DND-41 (cell line): ENCODE measurements around the gene F3.

Experiments used
- ATAC-seq: fragments of 200-7000 bp; cut with Tn5 transposase; 3 replicates; pipeline ENCODE4 v1.9.1; 2021; ENCODE audit warnings: low read depth; ENCODE audit not compliant: insufficient read depth
- DNase-seq: peaks from one replicate; pipeline ENCODE4 v3.0.0-alpha.2; 2020
- H2AFZ ChIP-seq: 2 replicates; pipeline ENCODE4 v1.6.0; 2012; ENCODE audit warnings: low read depth, low read length
- H3K27ac ChIP-seq: 2 replicates; pipeline ENCODE4 v1.5.1; 2012; ENCODE audit warnings: low read length, inconsistent platforms
- H3K27me3 ChIP-seq: fragments of 200-600 bp; sonication (generic); 2 replicates; pipeline ENCODE4 v1.6.0; 2012; ENCODE audit warnings: low read length, mild to moderate bottlenecking, inconsistent platforms; ENCODE audit not compliant: insufficient read depth, poor library complexity
- H3K36me3 ChIP-seq: 2 replicates; pipeline ENCODE4 v1.5.1; 2012; ENCODE audit warnings: low read length, inconsistent platforms; ENCODE audit not compliant: insufficient read depth
- H3K4me1 ChIP-seq: 2 replicates; pipeline ENCODE4 v1.5.1; 2012; ENCODE audit warnings: mild to moderate bottlenecking, low read length; ENCODE audit not compliant: insufficient read depth
- H3K4me2 ChIP-seq: 2 replicates; pipeline ENCODE4 v1.6.0; 2012; ENCODE audit warnings: mild to moderate bottlenecking, moderate library complexity, low read length, inconsistent platforms; ENCODE audit not compliant: insufficient read depth
- H3K4me3 ChIP-seq, 2 experiments: fragments of 200-600 bp in 1 of 2; shearing (Covaris generic) in 1 of 2; 2 replicates each; pipeline ENCODE4 v1.5.1; 2012 to 2016; ENCODE audit warnings: inconsistent platforms in 2 of 2, low read length in 2 of 2, mild to moderate bottlenecking in 2 of 2, low read depth in 1 of 2, moderate library complexity in 1 of 2
- H3K79me2 ChIP-seq: 2 replicates; pipeline ENCODE4 v1.6.0; 2012; ENCODE audit warnings: low read length, inconsistent platforms; ENCODE audit not compliant: insufficient read depth
- H3K9ac ChIP-seq: 2 replicates; pipeline ENCODE4 v1.6.0; 2012; ENCODE audit warnings: low read depth, mild to moderate bottlenecking, inconsistent platforms, low read length, moderate library complexity
- H3K9me3 ChIP-seq: 2 replicates; pipeline ENCODE4 v1.5.1; 2012; ENCODE audit warnings: low read length, moderate library complexity, mild to moderate bottlenecking, inconsistent platforms; ENCODE audit not compliant: insufficient read depth, severe bottlenecking
- H4K20me1 ChIP-seq: 2 replicates; pipeline ENCODE4 v1.6.0; 2012; ENCODE audit warnings: low read length; ENCODE audit not compliant: insufficient read depth
- EZH2 ChIP-seq: IDR thresholded peaks from 3 replicates; pipeline ENCODE4 v1.6.1; 2012; ENCODE audit warnings: borderline replicate concordance, low read depth, mild to moderate bottlenecking, moderate library complexity, low read length, inconsistent platforms; ENCODE audit not compliant: severe bottlenecking
- TF ChIP-seq, protein P1 (sequence below): IDR thresholded peaks from 2 replicates; pipeline ENCODE4 v1.5.1; 2012; ENCODE audit warnings: borderline replicate concordance, low read length, moderate library complexity, mild to moderate bottlenecking; ENCODE audit not compliant: poor library complexity, severe bottlenecking; ENCODE audit errors: extremely low read depth

Gene F3

DNA sequence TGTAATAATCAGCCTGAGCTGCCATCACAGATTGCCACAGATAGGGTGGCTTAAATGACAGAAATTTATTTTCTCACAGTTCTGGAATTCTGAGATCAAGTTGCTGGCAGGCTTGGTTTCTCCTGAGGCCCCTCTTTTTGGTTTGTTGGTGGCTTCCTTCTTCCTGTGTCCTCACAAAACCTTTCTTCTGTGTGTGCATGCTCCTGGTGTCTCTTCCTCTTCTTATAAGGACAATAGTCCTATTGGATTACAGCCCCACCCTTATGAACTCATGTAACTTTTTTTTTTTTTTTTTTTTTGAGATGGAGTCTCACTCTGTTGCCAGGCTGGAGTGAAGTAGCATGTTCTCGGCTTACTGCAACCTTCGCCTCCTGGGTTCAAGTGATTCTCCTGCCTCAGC lies 41.0 kb upstream of the F3 start:
- no peak for TF ChIP-seq EZH2
- TF ChIP-seq, protein P1, sequence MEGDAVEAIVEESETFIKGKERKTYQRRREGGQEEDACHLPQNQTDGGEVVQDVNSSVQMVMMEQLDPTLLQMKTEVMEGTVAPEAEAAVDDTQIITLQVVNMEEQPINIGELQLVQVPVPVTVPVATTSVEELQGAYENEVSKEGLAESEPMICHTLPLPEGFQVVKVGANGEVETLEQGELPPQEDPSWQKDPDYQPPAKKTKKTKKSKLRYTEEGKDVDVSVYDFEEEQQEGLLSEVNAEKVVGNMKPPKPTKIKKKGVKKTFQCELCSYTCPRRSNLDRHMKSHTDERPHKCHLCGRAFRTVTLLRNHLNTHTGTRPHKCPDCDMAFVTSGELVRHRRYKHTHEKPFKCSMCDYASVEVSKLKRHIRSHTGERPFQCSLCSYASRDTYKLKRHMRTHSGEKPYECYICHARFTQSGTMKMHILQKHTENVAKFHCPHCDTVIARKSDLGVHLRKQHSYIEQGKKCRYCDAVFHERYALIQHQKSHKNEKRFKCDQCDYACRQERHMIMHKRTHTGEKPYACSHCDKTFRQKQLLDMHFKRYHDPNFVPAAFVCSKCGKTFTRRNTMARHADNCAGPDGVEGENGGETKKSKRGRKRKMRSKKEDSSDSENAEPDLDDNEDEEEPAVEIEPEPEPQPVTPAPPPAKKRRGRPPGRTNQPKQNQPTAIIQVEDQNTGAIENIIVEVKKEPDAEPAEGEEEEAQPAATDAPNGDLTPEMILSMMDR = no peak

DNA sequence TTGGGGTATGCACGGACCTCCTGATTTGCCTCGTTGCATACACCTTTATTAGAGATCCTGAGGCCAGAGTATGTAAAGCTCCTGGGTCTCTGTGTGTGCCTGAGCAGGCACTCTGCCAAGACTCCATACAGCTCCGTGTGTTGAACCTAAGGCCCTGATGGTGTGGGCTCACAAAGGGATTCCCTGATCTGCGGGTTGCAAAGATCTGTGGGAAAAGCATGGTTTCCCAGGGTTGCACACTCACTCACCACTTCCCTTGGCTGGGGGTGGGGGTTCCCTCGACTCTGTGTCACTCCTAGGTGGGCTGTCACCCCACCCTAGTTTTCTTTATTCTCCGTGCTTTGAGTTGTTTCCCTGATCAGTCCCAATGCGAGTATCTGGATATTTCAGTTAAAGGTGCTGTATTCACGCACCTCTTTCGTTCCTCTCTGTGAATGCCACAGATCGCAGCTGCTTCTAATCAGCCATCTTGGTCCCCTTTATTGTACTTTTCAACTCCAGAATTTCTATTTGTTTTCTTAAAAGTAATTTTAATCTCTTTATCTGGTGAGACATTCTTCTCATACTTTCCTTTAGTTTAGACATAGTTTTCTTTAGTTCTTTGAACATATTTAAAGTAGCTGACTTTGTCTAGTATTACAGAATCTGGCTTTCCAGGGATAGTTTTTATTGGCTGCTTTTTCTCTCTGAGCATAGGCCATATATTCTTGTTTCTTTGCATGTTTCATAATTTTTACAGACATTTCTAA lies 39.0 kb upstream of the F3 start:
- no peaks in the 10 kb centered on the region for H4K20me1 ChIP-seq
- H2AFZ ChIP-seq = no peak overlapping the region
- no peak for DNase-seq
- no peak overlapping the region for H3K9ac ChIP-seq
- peaks cover 11% of the 10 kb centered on the region for H3K9me3 ChIP-seq
- H3K27me3 ChIP-seq = no peaks in the 10 kb centered on the region
- H3K4me3 ChIP-seq = no peak overlapping the region
- TF ChIP-seq, protein P1 = no peak
- TF ChIP-seq EZH2 = no peak
- H3K4me1 ChIP-seq = no peaks in the 10 kb centered on the region
- no peaks in the 10 kb centered on the region for H3K79me2 ChIP-seq
- no peaks in the 10 kb centered on the region for H3K36me3 ChIP-seq
- no peak overlapping the region for H3K4me2 ChIP-seq
- ATAC-seq = no peak
- no peak overlapping the region for H3K27ac ChIP-seq

More for the DNA sequence above, 41.0 kb upstream of the F3 start:
- Histone ChIP-seq H3K9me3 (peaks cover 11% of the 10 kb centered on the region), H3K27me3 (no peaks in the 10 kb centered on the region), H3K79me2 (no peaks in the 10 kb centered on the region), H3K4me2 (no peak overlapping the region), H2AFZ (no peak overlapping the region), H3K27ac (no peak overlapping the region), H3K9ac (no peak overlapping the region), H4K20me1 (no peaks in the 10 kb centered on the region), H3K4me3 (no peak overlapping the region), H3K4me1 (peaks cover 10% of the 10 kb centered on the region), H3K36me3 (no peaks in the 10 kb centered on the region)
- ATAC-seq (no peak), DNase-seq (no peak)

DNA sequence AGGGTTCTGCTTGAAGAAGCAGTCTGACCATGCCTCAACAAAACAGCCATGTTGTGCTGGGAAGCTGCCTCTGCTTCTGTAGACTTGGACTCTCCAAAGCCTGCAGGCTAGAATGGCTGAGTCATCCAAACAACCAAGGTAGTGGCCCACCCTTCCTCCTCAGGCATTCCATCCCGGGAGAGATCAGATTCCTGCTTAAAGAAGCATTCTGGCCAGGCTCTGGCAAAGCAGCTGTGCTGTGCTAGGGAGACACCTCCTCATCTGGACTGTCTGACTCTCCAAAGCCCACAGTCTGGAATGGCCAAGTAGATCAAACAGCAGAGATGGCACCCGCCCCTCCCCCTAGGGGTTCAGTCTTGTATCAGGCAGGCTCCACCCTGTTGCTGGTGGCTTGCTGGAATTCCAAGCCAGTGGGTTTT lies 38.3 kb upstream of the F3 start:
- peaks cover 11% of the 10 kb centered on the region for H3K9me3 ChIP-seq
- H3K27me3 ChIP-seq = no peaks in the 10 kb centered on the region
- ATAC-seq (no peak), DNase-seq (no peak)
- no peaks in the 10 kb centered on the region for H4K20me1 ChIP-seq
- no peak overlapping the region for H3K27ac ChIP-seq
- H3K36me3 ChIP-seq = no peaks in the 10 kb centered on the region
- no peaks in the 10 kb centered on the region for H3K79me2 ChIP-seq
- no peak overlapping the region for H3K4me3 ChIP-seq
- TF ChIP-seq EZH2 = no peak
- TF ChIP-seq, protein P1 = no peak
- H3K9ac ChIP-seq = no peak overlapping the region
- no peak overlapping the region for H3K4me2 ChIP-seq
- H3K4me1 ChIP-seq = no peaks in the 10 kb centered on the region
- no peak overlapping the region for H2AFZ ChIP-seq
